Pancreas (tissue), 10 donors: Measurements from ENCODE around the gene CABYR. TPM values are rescaled to one million over a fixed set of nuclear protein-coding genes. Genes with fewer than 3 reads are reported as not detected.

ENCODE experiments used
- ATAC-seq, 4 donors: fragments of 200-7000 bp; cut with Tn5 transposase; one replicate each; pipeline versions ENCODE4 v1.8.0 to v1.9.1; 2020; ENCODE audit warnings: mild to moderate bottlenecking in 4 of 4, moderate library complexity in 4 of 4
- DNase-seq, 6 donors: peaks; one replicate each; pipeline ENCODE4 v3.0.0-alpha.2; 2020
- FAIRE-seq: peaks from 2 replicates; lab custom pipeline; 2012; peaks lifted over from hg19 to GRCh38; lab: Jason Lieb, UNC
- H3K27ac ChIP-seq, 4 donors: fragments of 200-600 bp; sonication (generic); 1 replicate in 3 of 4; 2 replicates in 1 of 4; pipeline versions ENCODE4 v1.5.0 to v1.8.0; 2020
- H3K27me3 ChIP-seq, 4 donors: fragments of 200-600 bp; one replicate each; pipeline ENCODE4 v1.8.0; 2021
- H3K36me3 ChIP-seq, 3 donors: fragments of 200-600 bp; sonication (generic) in 1 of 3; one replicate each; pipeline versions ENCODE4 v1.5.0 to v1.8.0; 2020 to 2021
- H3K4me1 ChIP-seq, 3 donors: fragments of 200-600 bp; one replicate each; pipeline ENCODE4 v1.8.0; 2021
- H3K4me3 ChIP-seq, 4 donors: fragments of 200-600 bp; sonication (generic) in 2 of 4; one replicate each; pipeline versions ENCODE4 v1.5.0 to v1.8.0; 2020 to 2021
- H3K9me3 ChIP-seq, 4 donors: fragments of 200-600 bp; one replicate each; pipeline ENCODE4 v1.8.0; 2021
- CTCF ChIP-seq, 4 donors: fragments of 200-600 bp; sonication (generic) in 3 of 4; IDR thresholded peaks; one replicate each; pipeline versions ENCODE4 v1.5.0 to v1.8.0; 2021; ENCODE audit warnings: antibody characterized with exemption in 4 of 4
- WGBS, 2 donors: extraction: QIAGEN DNeasy Blood & Tissue Kit; methylation state at CpG; one replicate each; pipeline ENCODE4 v1.1.7; 2013; 5-methylcytosine and 5-hydroxymethylcytosine counted together
- intact Hi-C, 3 donors: fragments of 100-400 bp; cut with DNase I; formaldehyde crosslinking; loops; one replicate each; pipeline versions ENCODE4 v1.11.1 to v1.14.2; 2022
- polyA plus RNA-seq, 2 donors: library from polyadenylated mRNA; stranded (reverse); fragments of 200-250 nt; gene quantifications; one replicate each; pipeline ENCODE4 v1.2.3, GENCODE V29; 2013
- total RNA-seq, 6 donors: library from RNA; stranded (reverse); fragmentation: NEBNext Ultra II Directional in 4 of 6; extraction: Animal tissue kit (Norgen Biotek cat#: 25700) in 4 of 6; gene quantifications; one replicate each; pipeline versions ENCODE4 v1.2.1 to v1.2.4, GENCODE V29; 2021 to 2023
- donor health status: healthy with polysubstance abuse.
- donor health status: DM: no; HTN: no; CAD: no; lungs with moderate emphysema.
- donor health status: DM: no; HTN: no; CAD: no.
- donor health status: control.
- donor health status: control.
- donor health status: Bipolar disorder and iron deficiency.
- donor health status: DM: yes; HTN: yes; CAD: no.
- donor health status: DM: no; HTN: no; CAD: no.
- donor health status: DM: no; HTN: no; CAD: no.
- donor health status: DM: yes; HTN: yes; CAD: no.

CABYR gene
- total and polyA plus RNA-seq, 8 donors: 0.20 to 0.78 (median 0.25) TPM; not detected in 1

GRCh38 chr18:24115628-24116027 is 23.2 kb upstream of the CABYR start:
- WGBS, 2 donors: 73 to 75% methylated on average over 2 of the region's 2 CpGs
- no peak overlapping the region for H3K4me3 ChIP-seq
- no peaks in the 10 kb centered on the region for H3K9me3 ChIP-seq
- DNase-seq (no peak), FAIRE-seq (no peak), ATAC-seq (no peak)
- H3K27ac ChIP-seq: peak overlapping the region in 2 of 4 donors; percentile 43 to 82
- peaks cover 14 to 35% (median 20%) of the 10 kb centered on the region in 3 donors for H3K4me1 ChIP-seq
- no peak for TF ChIP-seq CTCF (IDR thresholded peaks at IDR 0.05)
- H3K27me3 ChIP-seq: no peaks in the 10 kb centered on the region
- intact Hi-C loops: loop anchor here in 1 of 3 donors (10.0 kb wide), 1 partner anchor 161 kb away; no protein-coding TSS in a partner anchor
- H3K36me3 ChIP-seq: no peaks in the 10 kb centered on the region

GRCh38 chr18:24118750-24119577 is 19.9 kb upstream of the CABYR start:
- H3K27me3 ChIP-seq: no peaks in the 10 kb centered on the region
- ATAC-seq (peak; percentile 83 to 97 (median 92)), FAIRE-seq (peak; percentile 87), DNase-seq (peak in 5 of 6 donors; percentile 47 to 85 (median 79))
- TF ChIP-seq CTCF (IDR thresholded peaks at IDR 0.05): peak; percentile 89 to 93 (median 92)
- peaks cover 9 to 14% (median 14%) of the 10 kb centered on the region in 3 donors for H3K4me1 ChIP-seq
- no peak overlapping the region for H3K27ac ChIP-seq
- intact Hi-C loops: loop anchor here in 1 of 3 donors (10.0 kb wide), 1 partner anchor 164 kb away; no protein-coding TSS in a partner anchor
- H3K4me3 ChIP-seq: no peak overlapping the region
- no peaks in the 10 kb centered on the region for H3K36me3 ChIP-seq
- no peaks in the 10 kb centered on the region for H3K9me3 ChIP-seq
- WGBS, 2 donors: 50 to 55% methylated on average over 8 of the region's 8 CpGs

GRCh38 chr18:24120676-24121075 is 18.2 kb upstream of the CABYR start:
- DNase-seq (no peak), FAIRE-seq (no peak)
- TF ChIP-seq CTCF (IDR thresholded peaks at IDR 0.05): no peak

GRCh38 chr18:24121625-24122024 is 17.2 kb upstream of the CABYR start:
- no peak overlapping the region for H3K4me3 ChIP-seq
- WGBS, 2 donors: 92 to 100% methylated on average over 2 of the region's 2 CpGs
- H3K27ac ChIP-seq: no peak overlapping the region
- DNase-seq (no peak), FAIRE-seq (no peak), ATAC-seq (no peak)
- no peaks in the 10 kb centered on the region for H3K36me3 ChIP-seq
- no peaks in the 10 kb centered on the region for H3K9me3 ChIP-seq
- TF ChIP-seq CTCF (IDR thresholded peaks at IDR 0.05): no peak
- intact Hi-C loops: no loop called here
- no peaks in the 10 kb centered on the region for H3K4me1 ChIP-seq
- no peaks in the 10 kb centered on the region for H3K27me3 ChIP-seq

More at GRCh38 chr18:24120676-24121075, 18.2 kb upstream of the CABYR start:
- Histone ChIP-seq H3K27ac (no peak overlapping the region), H3K36me3 (no peaks in the 10 kb centered on the region), H3K9me3 (no peaks in the 10 kb centered on the region), H3K27me3 (no peaks in the 10 kb centered on the region), H3K4me3 (no peak overlapping the region), H3K4me1 (peaks cover 0 to under 1% (median 0%) of the 10 kb centered on the region in 3 donors)
- ATAC-seq: no peak
- WGBS, 2 donors: 88 to 92% methylated on average over 4 of the region's 4 CpGs
- intact Hi-C loops: no loop called here
